ENCODE results near the gene DMRT1. TPM values are rescaled to one million over a fixed set of nuclear protein-coding genes. Genes with fewer than 3 reads are reported as not detected.
"Not testable (repeated sequence)": the region's sequence is repeated elsewhere in the genome, so short reads cannot be mapped to it uniquely, and the experiment has no call there.

DMRT1 gene
- polyA plus RNA-seq, 5 donors, result 0.10 TPM; not detected in 4

- DNase-seq, result no peak
Observed at GRCh38 chr9:995781-996180, 154.3 kb downstream of the DMRT1 start.

GRCh38 chr9:998299-999110, 157.0 kb downstream of the DMRT1 start:
- not testable (repeated sequence) for DNase-seq

GRCh38 chr9:1001838-1002237, 160.3 kb downstream of the DMRT1 start:
- no peak for DNase-seq

- DNase-seq, result no peak
Observed at GRCh38 chr9:1002678-1003077, 161.2 kb downstream of the DMRT1 start.

- peak in 1 of 2 donors; percentile 28 for DNase-seq
Observed at GRCh38 chr9:1005043-1005667, 163.7 kb downstream of the DMRT1 start.

- no peak for DNase-seq
Observed at GRCh38 chr9:1007312-1007711, 165.8 kb downstream of the DMRT1 start.

- DNase-seq, result no peak
Observed at GRCh38 chr9:1008216-1008615, 166.7 kb downstream of the DMRT1 start.

GRCh38 chr9:1009101-1009707, 167.7 kb downstream of the DMRT1 start:
- DNase-seq, result peak; percentile 64 to 79

GRCh38 chr9:1013021-1013420, 171.5 kb downstream of the DMRT1 start:
- DNase-seq, result no peak

- no peak for DNase-seq
Observed at GRCh38 chr9:1014225-1014624, 172.7 kb downstream of the DMRT1 start.

GRCh38 chr9:1014640-1015039, 173.1 kb downstream of the DMRT1 start:
- DNase-seq, result no peak

GRCh38 chr9:1018121-1018520, 176.6 kb downstream of the DMRT1 start:
- DNase-seq, result no peak

Other genes starting within 250 kb of the DMRT1 start
- gene DMRT3, start 135.0 kb downstream of the DMRT1 start, polyA plus RNA-seq (ENCODE audit: insufficient read depth in 1 of 5, insufficient read length in 5 of 5, low replicate concordance in 1 of 5), result under 1 TPM in 1 of 5 donors, not detected in 4; 0.08 TPM
- 1 to 10 TPM in 1 of 5 donors, under 1 TPM in 2, not detected in 2; 0.08 to 1.4 (median 0.12) TPM for gene DMRT2, start 208.7 kb downstream of the DMRT1 start, polyA plus RNA-seq (ENCODE audit: insufficient read depth in 1 of 5, insufficient read length in 5 of 5, low replicate concordance in 1 of 5)